Adrenal gland (tissue), 5 donors: ENCODE data around the gene PAX6.

Source experiments
- POLR2A ChIP-seq, 2 donors: fragments of 450-650 bp; IDR thresholded peaks; one replicate each; pipeline ENCODE4 v1.6.1; 2017; ENCODE audit warnings: antibody characterized with exemption in 2 of 2, mild to moderate bottlenecking in 2 of 2, moderate library complexity in 1 of 2
- TF ChIP-seq, protein P1 (sequence below), 6 experiments: fragments of 450-650 bp in 4 of 6; fragments of 200-600 bp in 2 of 6; sonication (generic) in 1 of 6; IDR thresholded peaks; 1 replicate in 5 of 6; 2 replicates in 1 of 6; pipeline versions ENCODE4 v1.5.1 to v1.8.0; 2016 to 2021; ENCODE audit warnings: antibody characterized with exemption in 6 of 6, mild to moderate bottlenecking in 2 of 6, moderate library complexity in 1 of 6
- donor health status: DM: no; HTN: no; CAD: no.

DNA sequence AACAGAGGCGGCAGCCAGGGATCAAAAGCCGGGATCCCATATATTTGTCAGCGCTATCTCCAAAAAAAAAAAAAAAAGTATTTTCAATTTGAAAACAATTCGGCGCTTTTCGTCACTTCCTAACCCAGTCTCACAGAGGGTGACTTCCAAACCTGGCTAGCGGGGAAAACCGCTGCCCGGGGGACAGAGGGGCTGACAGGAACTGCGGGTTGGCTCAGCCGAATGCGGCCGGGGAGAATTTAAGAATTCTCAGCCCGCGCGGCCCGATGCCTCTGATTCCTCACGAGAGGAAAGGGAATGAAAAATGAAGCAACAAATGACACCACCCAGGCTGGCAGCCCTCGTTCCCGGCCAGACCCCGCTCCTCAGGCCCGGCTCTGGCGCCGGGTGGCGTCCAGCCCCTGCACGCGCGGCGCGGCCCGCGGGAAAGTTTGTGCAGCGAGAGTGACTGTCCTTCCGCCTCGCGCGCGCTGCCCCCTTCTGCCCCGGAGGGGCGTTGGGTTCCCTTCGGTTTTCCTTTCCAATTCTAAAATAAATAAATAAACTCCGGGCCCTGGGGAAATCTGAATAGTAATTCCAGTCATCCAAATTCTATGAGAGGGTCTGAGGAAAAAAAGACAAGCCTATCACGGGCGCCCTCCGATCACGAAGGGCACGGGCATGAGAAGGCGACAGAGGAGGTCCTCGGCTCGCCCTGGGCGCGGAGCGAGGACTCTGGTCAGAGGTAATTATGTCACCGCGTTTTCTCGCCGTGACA lies 4.8 kb upstream of the PAX6 start:
- TF ChIP-seq, protein P1, sequence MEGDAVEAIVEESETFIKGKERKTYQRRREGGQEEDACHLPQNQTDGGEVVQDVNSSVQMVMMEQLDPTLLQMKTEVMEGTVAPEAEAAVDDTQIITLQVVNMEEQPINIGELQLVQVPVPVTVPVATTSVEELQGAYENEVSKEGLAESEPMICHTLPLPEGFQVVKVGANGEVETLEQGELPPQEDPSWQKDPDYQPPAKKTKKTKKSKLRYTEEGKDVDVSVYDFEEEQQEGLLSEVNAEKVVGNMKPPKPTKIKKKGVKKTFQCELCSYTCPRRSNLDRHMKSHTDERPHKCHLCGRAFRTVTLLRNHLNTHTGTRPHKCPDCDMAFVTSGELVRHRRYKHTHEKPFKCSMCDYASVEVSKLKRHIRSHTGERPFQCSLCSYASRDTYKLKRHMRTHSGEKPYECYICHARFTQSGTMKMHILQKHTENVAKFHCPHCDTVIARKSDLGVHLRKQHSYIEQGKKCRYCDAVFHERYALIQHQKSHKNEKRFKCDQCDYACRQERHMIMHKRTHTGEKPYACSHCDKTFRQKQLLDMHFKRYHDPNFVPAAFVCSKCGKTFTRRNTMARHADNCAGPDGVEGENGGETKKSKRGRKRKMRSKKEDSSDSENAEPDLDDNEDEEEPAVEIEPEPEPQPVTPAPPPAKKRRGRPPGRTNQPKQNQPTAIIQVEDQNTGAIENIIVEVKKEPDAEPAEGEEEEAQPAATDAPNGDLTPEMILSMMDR (IDR thresholded peaks at IDR 0.05), result no peak
- no peak for TF ChIP-seq POLR2A (IDR thresholded peaks at IDR 0.05)
